B cell (primary cell): ENCODE measurements around the gene CDH1.

Source experiments
- CTCF ChIP-seq: fragments of 200-600 bp; IDR thresholded peaks from one replicate; pipeline ENCODE4 v1.8.0; 2022; ENCODE audit warnings: antibody characterized with exemption, mild to moderate bottlenecking
- EZH2 ChIP-seq: IDR thresholded peaks from 2 replicates; pipeline ENCODE4 v1.6.1; 2012; ENCODE audit warnings: borderline replicate concordance, low read depth, mild to moderate bottlenecking, moderate library complexity, low read length; ENCODE audit not compliant: insufficient read depth, poor library complexity, severe bottlenecking

- TF ChIP-seq CTCF (no peak), EZH2 (peak; percentile 92)
Observed at GRCh38 chr16:68737046-68737729, at the start of gene CDH1.
